HG02852 (cell line): ENCODE data around the gene SCN5A.

ENCODE experiments used
- ATAC-seq: cut with Tn5 transposase; IDR thresholded peaks from one replicate; pipeline ENCODE4 v1.9.1; 2021; ENCODE audit warnings: mild to moderate bottlenecking, moderate library complexity; ENCODE audit not compliant: unreplicated experiment

SCN5A gene

DNA sequence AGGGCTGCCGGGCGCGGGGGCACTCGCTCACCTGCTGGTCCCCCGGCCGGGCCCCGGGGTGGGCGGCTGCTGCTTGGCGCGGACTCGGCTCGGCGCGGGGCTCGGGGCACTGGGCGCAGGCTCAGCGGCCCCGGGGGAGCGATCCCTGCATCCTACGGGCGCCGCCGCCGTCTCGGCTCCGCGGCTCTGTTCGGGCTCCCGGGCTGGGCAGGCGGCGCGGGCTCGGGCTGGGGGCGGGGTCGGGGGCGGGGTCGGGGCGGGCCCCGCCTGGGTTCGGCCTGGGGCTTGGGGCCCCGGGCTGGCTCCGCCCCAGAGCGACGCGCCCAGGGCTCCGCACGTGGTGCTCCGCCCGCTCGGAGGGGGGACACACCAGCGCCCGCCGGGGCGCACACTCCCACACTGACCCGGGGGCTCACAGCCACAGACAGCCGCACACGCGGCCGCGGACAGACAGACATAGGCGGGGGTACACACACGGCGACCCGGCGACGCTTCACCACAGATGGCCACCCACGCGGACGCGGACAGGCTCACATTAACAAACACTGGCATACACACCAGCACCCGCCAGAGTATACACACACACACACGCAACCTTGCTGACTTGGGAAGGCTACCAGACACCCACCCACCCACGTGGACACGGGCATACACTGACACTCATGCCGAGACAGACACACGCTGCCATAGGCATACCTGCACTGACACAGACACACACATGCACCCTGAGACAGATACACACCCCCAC, at the start of gene SCN5A:
SCN5A (minus strand) TSS at position 188 of the 748 bp plus-strand sequence. CDS start 16,380 bp downstream, outside the sequence.
- peak; percentile 61 for ATAC-seq

DNA sequence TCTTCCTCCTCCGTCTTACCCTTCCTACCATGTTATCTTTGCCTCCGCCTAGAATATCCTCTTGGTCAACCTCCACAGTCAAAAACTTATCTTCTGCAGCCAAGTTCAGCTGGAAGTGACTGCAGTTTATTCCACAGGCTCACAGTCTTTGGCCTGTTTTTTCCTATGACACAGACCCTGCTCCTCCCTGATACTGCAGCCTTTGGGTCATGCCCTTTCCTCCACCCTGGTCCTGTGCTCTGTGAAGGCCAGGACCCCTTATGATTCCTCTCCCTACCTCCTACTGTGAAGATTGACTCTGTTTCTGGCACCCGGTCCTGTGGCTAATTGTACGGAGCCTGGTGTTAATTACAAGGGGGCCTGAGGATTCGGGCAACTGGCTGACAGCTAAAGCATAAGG, 49.3 kb upstream of the SCN5A start:
- ATAC-seq: no peak

DNA sequence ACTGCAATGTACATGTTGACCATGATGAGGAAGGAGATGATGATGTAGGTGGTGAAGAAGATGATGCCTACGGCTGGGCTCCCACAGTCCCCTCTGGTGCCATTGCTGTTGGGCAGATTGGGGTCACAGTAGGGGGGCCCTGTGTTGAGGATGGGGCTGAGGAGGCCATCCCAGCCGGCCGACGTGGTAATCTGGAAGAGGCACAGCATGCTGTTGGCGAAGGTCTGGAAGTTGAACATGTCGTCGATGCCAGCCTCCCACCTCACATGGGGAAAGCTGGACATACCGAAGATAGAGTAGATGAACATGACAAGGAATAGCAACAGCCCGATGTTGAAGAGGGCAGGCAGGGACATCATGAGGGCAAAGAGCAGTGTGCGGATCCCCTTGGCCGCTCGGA, 48.6 kb upstream of the SCN5A start:
- no peak for ATAC-seq

GRCh38 chr3:38696034-38696433, 46.5 kb upstream of the SCN5A start:
- no peak for ATAC-seq

GRCh38 chr3:38690185-38690584, 40.7 kb upstream of the SCN5A start:
- ATAC-seq: no peak

DNA sequence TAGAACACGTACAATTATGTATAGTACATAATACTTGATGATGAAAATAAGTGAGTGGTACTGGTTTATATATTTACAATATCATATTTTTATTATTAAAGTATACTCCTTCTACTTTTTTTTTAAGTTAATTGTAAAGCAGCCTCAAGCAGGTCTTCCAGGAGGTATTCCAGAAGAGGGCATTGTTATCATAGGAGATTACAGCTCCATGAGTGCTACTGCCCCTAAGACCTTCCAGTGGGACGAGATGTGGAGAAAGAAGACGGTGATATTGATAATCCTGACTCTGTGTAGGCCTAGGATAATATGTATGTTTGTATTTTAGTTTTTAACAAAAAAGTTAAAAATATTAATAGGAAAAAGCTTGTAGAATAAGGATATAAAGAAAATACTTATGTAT, 40.3 kb upstream of the SCN5A start:
- no peak for ATAC-seq

GRCh38 chr3:38689346-38689745, 39.9 kb upstream of the SCN5A start:
- ATAC-seq: no peak

GRCh38 chr3:38687321-38687720, 37.8 kb upstream of the SCN5A start:
- no peak for ATAC-seq

- ATAC-seq: no peak
Measured at GRCh38 chr3:38684546-38684945, 35.1 kb upstream of the SCN5A start.

DNA sequence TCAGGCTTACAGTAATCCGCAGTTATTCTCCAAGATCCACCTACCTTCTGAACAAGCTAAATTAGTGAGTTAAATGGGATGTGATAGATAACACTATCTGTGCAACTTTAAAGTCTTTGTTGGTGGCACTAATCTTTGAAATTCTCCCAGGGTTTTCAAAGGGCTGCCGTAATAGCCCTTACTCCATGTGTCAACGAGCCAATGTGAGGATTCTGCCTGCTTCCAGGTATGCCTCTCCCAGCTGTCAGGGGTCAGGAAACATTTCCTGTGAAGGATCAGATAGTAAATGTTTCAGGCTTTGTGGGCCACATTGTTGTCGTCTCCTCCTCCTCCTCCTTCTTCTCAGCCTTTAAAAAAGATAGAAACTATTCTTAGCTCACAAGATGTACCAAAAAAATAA, 20.2 kb upstream of the SCN5A start:
- ATAC-seq: no peak

GRCh38 chr3:38662544-38662943, 13.1 kb upstream of the SCN5A start:
- no peak for ATAC-seq

- no peak for ATAC-seq
Measured at GRCh38 chr3:38658841-38659240, 9.4 kb upstream of the SCN5A start.

DNA sequence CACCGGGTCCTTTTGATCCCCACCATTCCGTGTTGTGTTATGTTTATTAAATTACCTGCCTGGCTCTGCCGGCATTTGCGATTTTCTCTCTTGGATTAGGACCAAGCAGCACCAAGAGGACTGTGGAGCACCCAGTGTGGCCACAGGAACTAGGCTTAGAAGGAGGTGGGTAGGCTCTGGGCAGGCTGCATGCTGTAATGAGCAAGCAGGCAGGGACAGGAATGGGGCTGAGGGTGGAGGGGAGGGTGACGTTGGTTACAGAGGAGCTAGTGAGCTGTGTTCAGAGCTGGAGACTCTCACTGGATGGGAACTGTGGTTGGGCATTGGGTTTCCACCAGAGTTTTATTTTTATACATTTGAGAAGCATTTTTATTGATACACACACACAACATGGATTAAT, 7.9 kb upstream of the SCN5A start:
- no peak for ATAC-seq

DNA sequence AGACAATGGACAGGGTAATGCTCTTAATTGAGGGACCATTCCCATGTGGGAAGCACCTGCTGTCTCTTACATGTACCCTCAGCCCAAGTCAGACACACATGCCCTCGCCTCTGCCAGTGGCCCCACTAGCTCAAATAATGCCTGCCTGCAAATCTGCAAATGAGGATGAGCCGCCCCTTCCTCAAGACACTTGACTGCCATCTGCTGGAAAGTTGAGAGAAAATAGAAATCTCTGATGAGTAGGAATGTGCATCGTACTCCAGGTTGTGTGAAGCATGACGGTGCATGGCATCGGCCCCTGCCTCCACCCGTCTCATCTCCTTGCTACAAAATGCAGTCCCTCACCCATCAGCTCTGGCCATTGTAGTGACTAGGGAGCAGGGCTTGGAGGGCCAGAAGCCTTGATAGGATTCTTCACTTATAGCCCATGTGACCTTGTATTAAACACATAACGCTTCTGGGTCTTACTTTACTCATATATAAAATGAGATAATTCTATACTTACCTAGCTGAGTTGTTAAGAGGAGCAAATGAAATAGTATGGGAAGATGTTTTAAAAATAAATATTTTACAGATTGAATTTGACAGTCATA, 6.3 kb upstream of the SCN5A start:
- ATAC-seq: no peak

GRCh38 chr3:38653685-38654537, 4.4 kb upstream of the SCN5A start:
- ATAC-seq: no peak

DNA sequence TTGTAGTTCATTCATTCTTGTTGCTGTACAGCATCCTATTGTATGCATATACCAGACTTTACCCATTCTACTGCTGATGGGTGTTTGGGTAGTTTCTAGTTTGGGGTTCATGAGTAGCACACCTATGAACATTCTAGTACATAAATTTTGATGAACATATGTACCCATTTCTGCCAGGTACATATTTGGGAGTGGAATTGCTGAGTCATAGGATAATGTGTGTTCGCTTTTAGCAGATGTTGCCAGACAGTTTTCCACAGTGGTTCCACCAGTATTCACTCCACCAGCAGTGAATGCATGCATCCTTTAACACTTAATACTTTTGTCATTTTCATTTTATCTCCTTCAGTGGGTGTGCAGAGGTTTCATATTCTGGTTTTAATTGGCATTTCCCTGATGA, 3.4 kb upstream of the SCN5A start:
- ATAC-seq: no peak

- peak; percentile 71 for ATAC-seq
Measured at GRCh38 chr3:38651153-38651789, 1.8 kb upstream of the SCN5A start.

- ATAC-seq: no peak
Measured at GRCh38 chr3:38650248-38650951, 913 bp upstream of the SCN5A start.

DNA sequence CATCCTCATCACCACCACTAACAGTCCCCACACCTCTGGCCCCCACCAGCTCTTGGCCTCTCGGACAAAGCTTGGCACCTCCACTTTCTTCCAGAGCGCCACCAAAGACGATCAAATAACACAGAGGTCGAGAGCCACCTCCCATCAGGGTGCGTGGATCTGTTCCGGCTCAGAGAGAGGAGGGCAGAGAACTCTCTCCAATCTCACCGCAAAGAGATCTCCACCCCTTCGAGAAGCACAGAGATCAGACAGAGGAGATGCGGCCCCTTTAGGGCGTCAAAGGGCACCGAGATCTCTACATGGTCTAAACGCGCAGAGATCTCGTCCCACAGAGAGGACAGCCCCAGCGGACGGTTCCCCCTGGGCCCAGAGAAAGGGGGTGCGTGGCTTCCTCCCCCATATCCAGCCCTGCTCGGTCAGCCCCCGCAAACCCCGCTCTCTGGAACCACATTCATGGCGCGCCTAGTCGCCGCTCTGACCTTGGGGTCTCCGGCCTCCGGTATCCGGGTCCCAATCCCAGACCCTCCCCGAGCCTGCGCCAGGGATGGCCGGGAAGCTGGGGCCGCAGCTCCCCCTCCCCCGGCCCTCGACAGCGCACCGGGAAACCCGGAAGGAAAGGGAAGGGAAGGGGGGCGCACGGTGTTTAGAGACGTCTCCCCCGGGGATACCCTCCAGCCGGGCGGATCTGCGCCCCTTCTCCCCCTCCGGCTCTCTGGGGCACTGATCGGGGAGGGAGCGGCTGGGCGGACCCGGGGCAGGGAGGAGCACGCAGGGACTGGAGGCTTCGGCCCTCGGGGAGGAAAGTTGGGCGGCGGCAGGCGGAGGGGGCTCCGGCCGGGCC, 608 bp downstream of the SCN5A start:
- no peak for ATAC-seq
